IMR-90 (cell line): ENCODE measurements around the gene RFT1. TPM values are rescaled to one million over a fixed set of nuclear protein-coding genes. Genes with fewer than 3 reads are reported as not detected.

Source experiments
- ATAC-seq: fragments of 200-7000 bp; cut with Tn5 transposase; 2 replicates; pipeline ENCODE4 v1.9.1; 2020; ENCODE audit warnings: low read depth, mild to moderate bottlenecking, moderate library complexity
- BruUV-seq: library from RNA; stranded (reverse); fragments of 400-500 nt; replicated peaks from 2 replicates; lab custom pipeline; 2021; lab: Mats Ljungman, UMichigan
- CTCF ChIA-PET: fragments of 300-600 bp; formaldehyde crosslinking; extraction: SDS; loops from one replicate; lab custom pipeline; 2021; ENCODE audit warnings: antibody characterized with exemption; lab: Yijun Ruan, JAX
- POLR2A ChIA-PET: fragments of 300-600 bp; sonication (Branson Sonifier 250); formaldehyde crosslinking; loops from one replicate; lab custom pipeline; 2022; ENCODE audit warnings: antibody characterized with exemption; ENCODE audit not compliant: unreplicated experiment; lab: Charles Lee
- DNase-seq: peaks from one replicate; pipeline ENCODE4 v3.0.0; 2013
- H2AFZ ChIP-seq: replicated peaks from 2 replicates; pipeline ENCODE3; 2013; ENCODE audit warnings: low read length, mild to moderate bottlenecking; ENCODE audit not compliant: poor library complexity
- H2AK5ac ChIP-seq: 2 replicates; pipeline ENCODE4 v1.6.1; 2013; ENCODE audit warnings: low read depth, low read length, inconsistent platforms
- H2AK9ac ChIP-seq: replicated peaks from 2 replicates; pipeline ENCODE3; 2013; ENCODE audit warnings: mild to moderate bottlenecking, low read depth, low read length, moderate library complexity; ENCODE audit not compliant: poor library complexity
- H2BK120ac ChIP-seq: 2 replicates; pipeline ENCODE4 v1.6.1; 2013; ENCODE audit warnings: low read depth, low read length, inconsistent platforms
- H2BK15ac ChIP-seq: 3 replicates; pipeline ENCODE4 v1.6.1; 2013; ENCODE audit warnings: low read depth, low read length, inconsistent platforms
- H2BK20ac ChIP-seq: 2 replicates; pipeline ENCODE4 v1.6.1; 2013; ENCODE audit warnings: low read depth, mild to moderate bottlenecking, inconsistent platforms, low read length, moderate library complexity
- H2BK5ac ChIP-seq: 2 replicates; pipeline ENCODE4 v1.6.1; 2013; ENCODE audit warnings: mild to moderate bottlenecking, low read depth, low read length, inconsistent platforms; ENCODE audit not compliant: poor library complexity, severe bottlenecking
- H3K14ac ChIP-seq: replicated peaks from 2 replicates; pipeline ENCODE4 v1.6.1; 2013; ENCODE audit warnings: low read depth, low read length, inconsistent platforms
- H3K18ac ChIP-seq: 2 replicates; pipeline ENCODE4 v1.6.1; 2013; ENCODE audit warnings: low read depth, low read length, control low read depth
- H3K23ac ChIP-seq: 2 replicates; pipeline ENCODE4 v1.6.1; 2013; ENCODE audit warnings: low read depth, low read length, inconsistent platforms
- H3K27ac ChIP-seq: 2 replicates; pipeline ENCODE4 v1.5.1; 2013; ENCODE audit warnings: mild to moderate bottlenecking, control low read depth, low read length; ENCODE audit not compliant: insufficient read depth
- H3K27me3 ChIP-seq: 2 replicates; pipeline ENCODE4 v1.6.1; 2013; ENCODE audit warnings: low read length; ENCODE audit not compliant: control insufficient read depth, insufficient read depth
- H3K36me3 ChIP-seq: 2 replicates; pipeline ENCODE4 v1.6.1; 2013; ENCODE audit warnings: low read length, mixed read lengths; ENCODE audit not compliant: control insufficient read depth, insufficient read depth
- H3K4ac ChIP-seq: 2 replicates; pipeline ENCODE4 v1.6.1; 2013; ENCODE audit warnings: low read depth, low read length, inconsistent platforms
- H3K4me1 ChIP-seq: 2 replicates; pipeline ENCODE4 v1.6.1; 2013; ENCODE audit warnings: low read length, mixed read lengths; ENCODE audit not compliant: control insufficient read depth, insufficient read depth
- H3K4me2 ChIP-seq: 2 replicates; pipeline ENCODE4 v1.6.1; 2013; ENCODE audit warnings: low read depth, mild to moderate bottlenecking, control low read depth, low read length, moderate library complexity
- H3K4me3 ChIP-seq: 2 replicates; pipeline ENCODE4 v1.5.1; 2013; ENCODE audit warnings: low read depth, mild to moderate bottlenecking, control low read depth, low read length, moderate library complexity; ENCODE audit not compliant: insufficient read depth
- H3K56ac ChIP-seq: 2 replicates; pipeline ENCODE4 v1.6.1; 2013; ENCODE audit warnings: low read length, inconsistent platforms; ENCODE audit not compliant: insufficient read depth; ENCODE audit errors: extremely low read depth
- H3K79me1 ChIP-seq, 2 experiments: 2 replicates each; pipeline ENCODE4 v1.6.1; 2013; ENCODE audit warnings: low read length in 2 of 2, inconsistent platforms in 1 of 2, low read depth in 1 of 2
- H3K9ac ChIP-seq: 2 replicates; pipeline ENCODE4 v1.6.1; 2013; ENCODE audit warnings: low read depth, low read length, control low read depth
- H3K9me1 ChIP-seq: 2 replicates; pipeline ENCODE4 v1.6.1; 2013; ENCODE audit warnings: low read length, inconsistent platforms; ENCODE audit not compliant: insufficient read depth
- H3K9me3 ChIP-seq: 2 replicates; pipeline ENCODE4 v1.6.1; 2013; ENCODE audit warnings: low read length; ENCODE audit not compliant: control insufficient read depth, insufficient read depth
- H4K20me1 ChIP-seq: 2 replicates; pipeline ENCODE4 v1.6.1; 2013; ENCODE audit warnings: low read length, inconsistent platforms; ENCODE audit not compliant: insufficient read depth
- H4K5ac ChIP-seq: 2 replicates; pipeline ENCODE4 v1.6.1; 2013; ENCODE audit warnings: mild to moderate bottlenecking, low read depth, low read length, control low read depth
- H4K8ac ChIP-seq, 2 experiments: 2 replicates each; pipeline ENCODE4 v1.6.1; 2013; ENCODE audit warnings: low read depth in 2 of 2, low read length in 2 of 2, control low read depth in 1 of 2, inconsistent platforms in 1 of 2
- H4K91ac ChIP-seq: 2 replicates; pipeline ENCODE4 v1.6.1; 2013; ENCODE audit warnings: low read depth, low read length, inconsistent platforms; ENCODE audit not compliant: insufficient read depth
- BHLHE40 ChIP-seq: fragments of 150-350 bp; IDR thresholded peaks from 2 replicates; pipeline ENCODE4 v1.6.1; 2016; ENCODE audit warnings: mild to moderate bottlenecking, low read depth, low read length
- CEBPB ChIP-seq: IDR thresholded peaks from 2 replicates; pipeline ENCODE4 v1.6.1; 2012; ENCODE audit warnings: low read depth, low read length, improper control_type of control experiment
- CHD1 ChIP-seq: IDR thresholded peaks from 2 replicates; pipeline ENCODE4 v1.6.1; 2012; ENCODE audit warnings: low read depth, low read length, improper control_type of control experiment
- MAFK ChIP-seq: IDR thresholded peaks from 2 replicates; pipeline ENCODE4 v1.6.1; 2012; ENCODE audit warnings: low read depth, low read length, improper control_type of control experiment
- RAD21 ChIP-seq: IDR thresholded peaks from 2 replicates; pipeline ENCODE4 v1.6.1; 2012; ENCODE audit warnings: low read length, improper control_type of control experiment
- RCOR1 ChIP-seq: IDR thresholded peaks from 2 replicates; pipeline ENCODE4 v1.6.1; 2012; ENCODE audit warnings: mild to moderate bottlenecking, low read length, improper control_type of control experiment; ENCODE audit not compliant: insufficient replicate concordance
- SMC3 ChIP-seq: fragments of 150-350 bp; IDR thresholded peaks from 2 replicates; pipeline ENCODE4 v1.6.1; 2016; ENCODE audit warnings: low read depth, mild to moderate bottlenecking, antibody characterized with exemption, low read length, moderate library complexity
- WGBS, 2 experiments: methylation state at CpG; one replicate each; pipeline versions ENCODE4 v1.1.5 to v1.1.7; 2013; ENCODE audit warnings: missing lambda C conversion rate in 2 of 2; ENCODE audit not compliant: insufficient read length in 1 of 2; ENCODE audit errors: extremely low coverage in 2 of 2; 5-methylcytosine and 5-hydroxymethylcytosine counted together
- dilution Hi-C: fragments of 300-500 bp; cut with HindIII; formaldehyde crosslinking; loops from one replicate; pipeline ENCODE4 v1.14.3; 2018; ENCODE audit warnings: low sequenced_read_pairs; ENCODE audit not compliant: unreplicated experiment
- in situ Hi-C: fragments of 300-500 bp; cut with MboI; formaldehyde crosslinking; loops from 3 replicates; pipeline ENCODE4 v1.14.3; 2019; ENCODE audit warnings: low sequenced_read_pairs, inconsistent platforms, mixed read lengths
- intact Hi-C: fragments of 100-400 bp; cut with micrococcal nuclease; formaldehyde crosslinking; loops from 2 replicates; pipeline ENCODE4 v1.10.0; 2022
- polyA plus RNA-seq, 3 experiments: library from polyadenylated mRNA; depleted of rRNA; stranded (reverse); fragments of >200 nt; gene quantifications; 2 replicates each; pipeline ENCODE4 v1.2.3, GENCODE V29; 2012; ENCODE audit warnings: low replicate concordance in 1 of 3
- total RNA-seq: library from RNA; depleted of rRNA; stranded (reverse); fragments of >200 nt; gene quantifications from 2 replicates; pipeline ENCODE4 v1.2.3, GENCODE V29; 2012

RFT1 gene
- total and polyA plus RNA-seq, 2 of the 4 experiments (the other 2 are of a cell fraction) = 14.5 to 23.5 TPM

- DNase-seq = peak; percentile 50
- WGBS, 2 experiments = 100% methylated on average over 1 to 2 of the region's 4 CpGs
- no peak overlapping the region for H3K4me2 ChIP-seq
- H3K4me1 ChIP-seq = peaks cover 15% of the 10 kb centered on the region
- no peak overlapping the region for H4K5ac ChIP-seq
- dilution Hi-C loops (no loop called here), in situ Hi-C loops (no loop called here), intact Hi-C loops (no loop called here)
- ATAC-seq = no peak
- no TSS peak for BruUV-seq
- H3K27me3 ChIP-seq = no peaks in the 10 kb centered on the region
- H3K9ac ChIP-seq = no peak overlapping the region
- no peak overlapping the region for H3K23ac ChIP-seq
- no peak overlapping the region for H2AK9ac ChIP-seq
- H3K27ac ChIP-seq = no peak overlapping the region
- no peak overlapping the region for H3K4me3 ChIP-seq
- H2BK120ac ChIP-seq = no peak overlapping the region
- H4K91ac ChIP-seq = no peak overlapping the region
- H3K9me1 ChIP-seq = peaks cover 14% of the 10 kb centered on the region
- no peak overlapping the region for H2BK15ac ChIP-seq
- no peak overlapping the region for H3K18ac ChIP-seq
- H3K14ac ChIP-seq = no peak overlapping the region
- H2BK5ac ChIP-seq = no peak overlapping the region
- POLR2A ChIA-PET = no interaction called here
- TF ChIP-seq CEBPB (peak; percentile 32; the same call in 1 of the 2 replicates), CHD1 (no peak), SMC3 (no peak), BHLHE40 (no peak), MAFK (no peak), RCOR1 (no peak), RAD21 (no peak)
- 0 out of 4 replicates have a peak, but pooled peaks cover 0 to 6% of the 10 kb centered on the region in 2 experiments for H3K79me1 ChIP-seq
- H4K20me1 ChIP-seq = peaks cover 3% of the 10 kb centered on the region; the same call in 1 of the 2 replicates
- H3K36me3 ChIP-seq = no peaks in the 10 kb centered on the region
- no peak overlapping the region for H3K4ac ChIP-seq
- H2AFZ ChIP-seq = no peak overlapping the region
- H3K9me3 ChIP-seq = no peaks in the 10 kb centered on the region
- CTCF ChIA-PET = interaction anchor here (0.6 to 1.4 kb wide), 2 partner anchors 59 to 1218 kb away, joined by 3 read pairs; no protein-coding TSS in a partner anchor
- no peak overlapping the region for H3K56ac ChIP-seq
- H2BK20ac ChIP-seq = no peak overlapping the region
- H2AK5ac ChIP-seq = no peak overlapping the region
- H4K8ac ChIP-seq = no peak overlapping the region
These were observed 7.7 kb upstream of the RFT1 start for GRCh38 chr3:53137835-53138446.
